ENCODE results near the gene GRID1. TPM values are rescaled to one million over a fixed set of nuclear protein-coding genes. Genes with fewer than 3 reads are reported as not detected.
A peak's percentile ranks its signal among the peaks of the same experiment; 100 is the strongest.

Gene GRID1
- total RNA-seq, 1 donor from 2014 or later = 0.60 TPM

GRCh38 chr10:86113983-86114382, 252.6 kb downstream of the GRID1 start:
- no peak overlapping the region for H3K4me3 Mint-ChIP-seq (ENCODE audit: unreplicated experiment)
- H3K9me3 Mint-ChIP-seq (ENCODE audit: low read depth) = peaks cover 13% of the 10 kb centered on the region

GRCh38 chr10:86113501-86113900, 253.1 kb downstream of the GRID1 start:
- TF ChIP-seq CTCF (IDR thresholded peaks at IDR 0.05) = no peak
- no peak overlapping the region for H3K4me3 Mint-ChIP-seq (ENCODE audit: unreplicated experiment)
- H3K9me3 Mint-ChIP-seq (ENCODE audit: low read depth) = peaks cover 11% of the 10 kb centered on the region
- no peaks in the 10 kb centered on the region for H3K4me1 Mint-ChIP-seq (ENCODE audit: low read depth)
- no peaks in the 10 kb centered on the region for H3K36me3 Mint-ChIP-seq (ENCODE audit: low read depth)
- H3K27ac Mint-ChIP-seq (ENCODE audit: unreplicated experiment) = no peak overlapping the region
- DNase-seq (ENCODE audit: low spot score) = no peak
- no peaks in the 10 kb centered on the region for H3K27me3 Mint-ChIP-seq (ENCODE audit: low read depth)

More at GRCh38 chr10:86113983-86114382, 252.6 kb downstream of the GRID1 start:
- DNase-seq (ENCODE audit: low spot score) = no peak
- H3K27me3 Mint-ChIP-seq (ENCODE audit: low read depth) = peaks cover 1% of the 10 kb centered on the region
- no peaks in the 10 kb centered on the region for H3K36me3 Mint-ChIP-seq (ENCODE audit: low read depth)
- H3K27ac Mint-ChIP-seq (ENCODE audit: unreplicated experiment) = no peak overlapping the region
- no peak for TF ChIP-seq CTCF (IDR thresholded peaks at IDR 0.05)
- H3K4me1 Mint-ChIP-seq (ENCODE audit: low read depth) = no peaks in the 10 kb centered on the region

GRCh38 chr10:86113044-86113443, 253.6 kb downstream of the GRID1 start:
- Mint-ChIP-seq H3K4me3 (ENCODE audit: unreplicated experiment) (no peak overlapping the region), H3K9me3 (ENCODE audit: low read depth) (peaks cover 11% of the 10 kb centered on the region), H3K27me3 (ENCODE audit: low read depth) (no peaks in the 10 kb centered on the region), H3K36me3 (ENCODE audit: low read depth) (no peaks in the 10 kb centered on the region), H3K27ac (ENCODE audit: unreplicated experiment) (no peak overlapping the region), H3K4me1 (ENCODE audit: low read depth) (no peaks in the 10 kb centered on the region)
- no peak for TF ChIP-seq CTCF (IDR thresholded peaks at IDR 0.05)
- DNase-seq (ENCODE audit: low spot score) = no peak

- peaks cover 11% of the 10 kb centered on the region for H3K9me3 Mint-ChIP-seq (ENCODE audit: low read depth)
- no peaks in the 10 kb centered on the region for H3K36me3 Mint-ChIP-seq (ENCODE audit: low read depth)
- H3K4me3 Mint-ChIP-seq (ENCODE audit: unreplicated experiment) = no peak overlapping the region
- DNase-seq (ENCODE audit: low spot score) = no peak
- TF ChIP-seq CTCF (IDR thresholded peaks at IDR 0.05) = no peak
- H3K27me3 Mint-ChIP-seq (ENCODE audit: low read depth) = no peaks in the 10 kb centered on the region
- no peaks in the 10 kb centered on the region for H3K4me1 Mint-ChIP-seq (ENCODE audit: low read depth)
- no peak overlapping the region for H3K27ac Mint-ChIP-seq (ENCODE audit: unreplicated experiment)
These were observed 254.6 kb downstream of the GRID1 start for GRCh38 chr10:86111902-86112545.

- Mint-ChIP-seq H3K4me1 (ENCODE audit: low read depth) (no peaks in the 10 kb centered on the region), H3K27me3 (ENCODE audit: low read depth) (no peaks in the 10 kb centered on the region), H3K36me3 (ENCODE audit: low read depth) (no peaks in the 10 kb centered on the region), H3K9me3 (ENCODE audit: low read depth) (peaks cover 11% of the 10 kb centered on the region), H3K27ac (ENCODE audit: unreplicated experiment) (no peak overlapping the region), H3K4me3 (ENCODE audit: unreplicated experiment) (no peak overlapping the region)
- TF ChIP-seq CTCF (IDR thresholded peaks at IDR 0.05) = peak; percentile 8
- DNase-seq (ENCODE audit: low spot score) = no peak
These were observed 256.3 kb downstream of the GRID1 start for GRCh38 chr10:86110156-86110786.
